NCI-H345 treated with DMSO at 0.1 percent for 48 hours (cell line): ENCODE data around the gene UBE2N.
"Not testable (repeated sequence)": the region's sequence is repeated elsewhere in the genome, so short reads cannot be mapped to it uniquely, and the experiment has no call there.

Experiments
- DNase-seq: peaks from one replicate; lab custom pipeline; 2025; ENCODE audit not compliant: unreplicated experiment; lab: John Stamatoyannopoulos, UW

Gene UBE2N

GRCh38 chr12:93447555-93448290, 6.0 kb upstream of the UBE2N start:
- DNase-seq: no peak

DNA sequence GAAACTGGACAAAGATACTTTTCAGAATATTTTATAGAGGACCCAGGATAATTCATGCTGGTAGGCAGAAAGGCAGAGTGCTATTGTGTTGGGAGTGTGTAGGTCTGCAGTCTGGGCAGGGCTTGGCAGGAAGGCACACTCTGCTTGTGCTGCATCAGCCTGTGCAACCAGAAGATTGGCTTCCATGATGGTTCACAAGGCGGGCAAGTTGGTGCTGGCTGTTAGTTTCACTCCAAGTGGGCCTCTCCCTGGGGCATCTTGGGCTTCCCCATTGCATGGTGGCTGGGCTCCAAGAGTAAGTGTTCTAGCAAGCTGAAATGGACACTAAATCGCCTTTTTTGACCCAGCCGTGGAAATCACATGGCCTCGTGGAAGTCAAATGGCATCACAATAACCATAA, 1.8 kb upstream of the UBE2N start:
- no peak for DNase-seq

GRCh38 chr12:93442411-93443340, 929 bp upstream of the UBE2N start:
- DNase-seq: no peak

DNA sequence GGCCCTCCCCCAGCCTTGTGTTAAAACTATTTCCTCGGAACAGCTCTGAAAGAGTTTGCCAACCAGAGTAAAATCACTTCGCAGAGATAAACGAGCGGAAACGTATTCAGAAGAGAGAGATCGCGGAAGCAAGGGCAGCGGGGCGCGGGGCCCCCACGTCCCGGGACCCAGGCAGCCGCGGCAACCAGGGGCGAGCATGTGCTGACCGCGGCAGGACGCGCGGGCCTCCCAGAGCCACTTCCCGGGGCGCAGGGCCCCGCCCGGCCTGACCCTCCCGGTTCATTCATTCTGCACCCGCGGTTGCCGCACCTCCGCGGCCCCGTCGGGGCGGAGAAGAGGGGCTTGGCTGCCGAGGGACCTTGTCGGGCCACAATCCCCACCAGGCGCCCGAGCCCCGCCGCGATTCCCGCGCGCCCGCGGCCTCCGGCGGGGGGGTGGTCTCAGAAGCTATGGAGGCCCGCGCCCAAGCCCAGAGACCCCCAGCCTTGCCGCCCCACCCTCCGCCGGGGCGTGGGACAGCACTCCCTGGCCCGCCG, 598 bp downstream of the UBE2N start:
- DNase-seq: no peak

DNA sequence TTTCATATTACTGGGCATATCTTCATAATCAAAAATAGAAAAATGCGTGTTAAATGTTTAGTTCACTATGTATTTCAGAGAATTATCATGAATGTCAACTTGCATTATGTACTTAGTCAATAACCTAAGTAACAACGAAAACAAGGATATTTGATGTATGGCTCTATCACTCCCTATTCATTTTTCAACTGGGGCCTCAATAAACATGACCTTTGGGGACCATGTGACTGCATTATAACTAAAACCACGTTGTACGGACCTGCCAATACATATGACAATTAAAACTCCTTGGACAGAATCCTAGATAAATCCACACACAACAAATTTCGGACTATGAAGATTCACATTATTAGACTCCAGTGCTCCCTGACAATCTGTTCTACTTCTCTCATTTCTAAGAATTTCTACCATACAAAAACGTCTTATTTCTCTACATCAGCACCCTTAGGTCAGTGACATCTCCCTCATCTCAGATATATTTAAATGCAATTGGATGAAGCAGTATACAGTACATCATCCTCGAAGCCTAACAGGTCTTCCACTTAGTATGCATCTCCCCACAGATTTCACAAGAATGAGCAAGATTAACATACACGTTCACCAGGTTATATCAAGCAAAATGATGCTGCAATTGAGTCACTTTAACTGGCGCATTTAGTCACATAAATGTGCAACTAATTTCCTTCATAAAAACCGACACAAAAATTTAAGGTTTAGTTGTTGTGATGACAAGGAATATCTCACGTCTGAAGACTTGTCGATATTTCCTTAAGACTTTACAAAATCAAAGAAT, 1.5 kb downstream of the UBE2N start:
- DNase-seq: no peak

DNA sequence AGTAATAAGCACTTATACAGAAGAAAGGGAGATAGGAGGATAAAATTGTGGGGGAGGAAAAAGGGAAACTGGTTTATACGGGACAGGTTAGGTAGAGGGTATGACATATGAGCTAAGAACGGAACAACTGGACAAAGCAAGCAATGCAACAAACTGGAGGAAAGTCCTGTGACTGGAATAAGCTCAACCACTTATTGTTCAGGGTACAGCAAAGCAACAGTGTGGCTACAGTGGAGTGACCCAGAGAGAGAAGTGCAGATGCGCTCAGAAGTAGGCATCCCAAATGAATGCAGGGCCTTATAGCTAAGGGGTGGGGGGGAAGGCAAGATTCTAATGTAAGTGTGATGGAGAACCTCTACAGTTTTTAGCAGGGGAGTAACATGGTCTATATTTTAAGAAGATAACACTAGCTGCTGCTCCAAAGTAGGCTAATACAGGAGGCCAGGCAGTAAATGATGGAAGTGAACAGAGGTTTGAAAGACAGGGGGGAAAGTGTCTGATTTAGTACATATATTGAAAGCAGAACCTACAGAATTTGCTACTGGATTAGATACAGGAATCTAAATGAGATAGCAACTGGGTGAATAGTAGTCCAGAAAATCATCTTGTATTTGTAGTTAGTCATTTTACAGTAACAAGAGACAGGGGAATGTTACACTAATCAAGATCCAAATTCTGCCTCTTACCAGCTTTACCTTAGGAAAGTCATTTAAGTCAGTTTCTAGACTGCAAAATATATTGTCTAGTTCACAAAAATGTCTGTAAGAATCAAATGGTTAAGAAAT, 3.3 kb downstream of the UBE2N start:
- DNase-seq: no peak

GRCh38 chr12:93434256-93434865, 7.4 kb downstream of the UBE2N start:
- DNase-seq: no peak

DNA sequence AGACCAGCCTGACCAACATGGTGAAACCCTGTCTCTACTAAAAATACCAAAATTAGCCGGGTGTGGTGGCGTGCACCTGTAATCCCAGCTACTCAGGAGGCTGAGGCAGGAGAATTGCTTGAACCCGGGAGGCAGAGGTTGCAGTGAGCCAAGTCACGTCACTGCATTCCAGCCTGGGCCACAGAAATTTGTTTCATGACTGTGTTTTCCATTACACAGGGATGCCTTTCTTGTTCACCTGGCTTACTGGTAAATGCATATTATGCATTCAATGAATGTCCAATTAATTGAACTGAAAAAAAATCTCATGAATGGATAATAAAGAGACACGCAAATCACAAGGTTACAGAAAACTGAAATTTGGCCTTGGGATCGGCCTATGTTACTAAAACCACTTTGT, 9.7 kb downstream of the UBE2N start:
- DNase-seq: not testable (repeated sequence)

- no peak for DNase-seq
Observed at GRCh38 chr12:93430280-93430679, 11.5 kb downstream of the UBE2N start.

- DNase-seq: no peak
Observed at GRCh38 chr12:93429852-93430251, 11.9 kb downstream of the UBE2N start.

DNA sequence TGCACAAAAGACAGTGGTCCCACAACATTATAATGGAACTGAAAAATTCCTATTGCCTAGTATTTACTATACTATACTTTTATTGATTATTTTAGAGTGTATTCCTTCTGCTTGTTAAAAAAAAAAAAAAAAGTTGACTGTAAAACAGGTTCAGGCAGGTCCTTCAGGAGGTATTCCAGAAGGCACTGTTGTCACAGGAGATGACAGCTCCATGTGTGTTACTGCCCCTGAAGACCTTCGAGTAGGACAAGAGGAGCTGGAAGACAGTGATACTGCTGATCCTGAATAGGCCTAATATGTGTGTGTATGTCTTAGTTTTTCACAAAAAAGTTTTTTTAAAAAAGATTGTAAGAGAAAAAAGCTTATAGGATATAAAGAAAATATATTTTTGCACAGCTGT, 12.3 kb downstream of the UBE2N start:
- no peak for DNase-seq

DNA sequence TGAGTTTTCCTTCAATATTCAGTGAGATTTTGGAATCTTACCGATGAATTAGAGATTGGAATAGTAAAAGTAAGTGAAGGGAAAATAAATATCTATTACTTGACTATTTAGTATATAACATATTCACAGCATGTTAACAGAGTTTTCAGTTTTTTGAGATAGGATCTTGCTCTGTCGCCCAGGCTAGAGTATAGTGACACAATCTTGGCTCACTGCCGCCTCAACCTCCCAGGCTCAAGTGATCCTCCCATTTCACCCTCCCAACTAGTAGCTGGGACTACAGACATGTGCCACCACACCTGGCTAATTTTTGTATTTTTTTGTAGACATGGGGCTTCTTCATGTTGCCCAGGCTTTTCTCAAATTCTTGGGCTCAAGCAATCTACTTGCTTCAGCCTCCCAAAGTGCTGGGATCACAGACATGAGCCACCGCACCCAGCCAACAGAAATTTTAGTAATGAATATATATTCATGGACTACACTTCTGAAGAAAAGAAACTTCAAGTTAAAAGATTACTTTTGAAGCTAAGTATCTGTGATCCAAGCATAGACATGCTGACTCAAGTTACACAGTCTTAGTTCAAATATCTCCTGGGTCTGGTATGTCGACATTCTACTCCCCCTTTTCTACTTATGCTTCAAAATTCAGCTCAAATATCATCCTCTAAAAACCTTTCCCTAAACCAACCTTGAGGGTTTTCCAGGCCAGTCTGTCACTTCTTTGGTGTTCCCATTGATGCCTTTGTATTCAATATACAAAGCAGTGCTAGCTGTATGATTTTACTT, 13.8 kb downstream of the UBE2N start:
- no peak for DNase-seq

GRCh38 chr12:93426412-93426805, 15.3 kb downstream of the UBE2N start:
- no peak for DNase-seq

DNA sequence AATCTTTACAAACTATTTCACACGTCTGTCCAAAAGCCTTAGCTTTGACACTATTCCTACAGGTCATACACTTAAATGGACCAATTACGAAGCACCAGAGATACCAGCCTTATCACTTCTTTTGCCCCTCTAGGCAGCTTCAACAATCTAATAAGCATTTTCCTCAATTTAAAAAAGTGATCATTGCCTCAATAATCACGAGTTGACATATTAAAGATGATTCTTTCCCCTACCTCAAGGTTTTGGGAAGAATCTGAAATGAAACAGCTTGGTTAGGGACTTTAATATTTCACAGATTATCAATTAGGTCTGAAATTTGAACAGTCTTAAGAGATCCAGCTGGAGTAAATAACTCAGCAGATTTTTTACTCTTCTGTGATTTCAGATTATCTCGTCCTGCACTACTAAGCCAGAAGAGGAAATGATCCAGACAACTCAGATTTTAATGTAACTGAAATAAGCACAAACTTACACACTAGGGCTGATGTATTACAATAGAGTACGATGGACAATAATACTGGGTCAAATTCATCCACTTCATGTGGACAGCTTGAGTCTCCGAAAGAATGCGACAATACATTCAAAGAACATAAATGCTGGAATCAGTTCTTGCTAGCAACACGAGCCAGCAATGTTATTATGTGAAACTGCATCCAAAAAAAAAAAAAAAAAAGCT, 15.9 kb downstream of the UBE2N start:
- no peak for DNase-seq

GRCh38 chr12:93422050-93422449, 19.7 kb downstream of the UBE2N start:
- no peak for DNase-seq

DNA sequence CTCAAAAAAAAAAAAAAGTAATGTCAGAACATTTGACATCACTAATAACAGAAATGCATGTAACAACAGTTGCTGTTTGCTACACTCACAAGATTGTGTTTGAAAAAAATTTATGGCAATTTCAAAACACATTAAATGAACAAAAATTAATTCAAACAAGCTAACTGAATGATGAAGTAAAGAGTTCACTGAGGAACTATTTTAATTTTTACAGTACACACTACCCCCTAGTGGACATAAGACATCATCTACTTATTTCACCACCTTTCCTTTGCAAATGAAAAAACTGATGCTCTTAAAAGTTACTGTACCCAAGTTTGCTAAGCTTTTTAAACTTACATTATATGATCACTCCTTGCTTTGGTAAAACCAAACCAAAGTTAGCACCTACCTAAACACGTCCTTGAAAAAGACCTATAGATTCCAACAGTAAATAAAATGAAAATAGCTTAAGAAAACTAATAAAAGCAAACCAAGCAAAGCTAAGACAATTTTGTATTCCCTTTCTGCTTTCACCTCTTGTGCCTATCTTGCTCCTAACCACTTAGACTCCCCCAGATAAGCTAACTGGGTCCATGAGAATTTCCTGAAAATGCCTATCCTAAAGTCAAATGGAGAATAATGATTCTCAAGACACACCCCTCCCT, 22.2 kb downstream of the UBE2N start:
- DNase-seq: no peak

GRCh38 chr12:93417967-93418480, 23.7 kb downstream of the UBE2N start:
- DNase-seq: no peak
